GM12878 (cell line): ENCODE data around the gene RCVRN. TPM values are rescaled to one million over a fixed set of nuclear protein-coding genes. Genes with fewer than 3 reads are reported as not detected.

Source experiments
- ATAC-seq: fragments of 200-7000 bp; cut with Tn5 transposase; 3 replicates; pipeline ENCODE4 v1.9.1; 2020; ENCODE audit warnings: mild to moderate bottlenecking, moderate library complexity
- BruUV-seq: library from RNA; stranded (reverse); fragments of 400-500 nt; replicated peaks from 2 replicates; lab custom pipeline; 2021; lab: Mats Ljungman, UMichigan
- CTCF ChIA-PET: fragments of 300-600 bp; sonication (Branson Sonifier 250); formaldehyde crosslinking; extraction: SDS; loops from one replicate; lab custom pipeline; 2021; ENCODE audit warnings: inconsistent platforms; lab: Yijun Ruan, JAX
- POLR2A ChIA-PET: fragments of 350-600 bp; formaldehyde crosslinking; extraction: SDS; loops from one replicate; lab custom pipeline; 2021; ENCODE audit warnings: inconsistent platforms; lab: Charles Lee
- RAD21 ChIA-PET: fragments of 300-600 bp; sonication (Branson Sonifier 250); formaldehyde crosslinking; loops from one replicate; lab custom pipeline; 2023; ENCODE audit warnings: antibody characterized with exemption; ENCODE audit not compliant: unreplicated experiment; lab: Charles Lee
- SMC1A ChIA-PET: fragments of 300-600 bp; sonication (Branson Sonifier 250); formaldehyde crosslinking; loops from one replicate; lab custom pipeline; 2023; ENCODE audit not compliant: unreplicated experiment, uncharacterized antibody; lab: Charles Lee
- DNase-seq: peaks from one replicate; pipeline ENCODE4 v3.0.0-alpha.2; 2011; ENCODE audit warnings: low read depth, low spot score
- FAIRE-seq: peaks from 3 replicates; lab custom pipeline; 2011; peaks lifted over from hg19 to GRCh38; lab: Jason Lieb, UNC
- H2AFZ ChIP-seq: 2 replicates; pipeline ENCODE4 v1.6.0; 2011; ENCODE audit warnings: low read depth, low read length, control low read depth; ENCODE audit not compliant: control insufficient read depth
- H3K27ac ChIP-seq: 2 replicates; pipeline ENCODE4 v1.5.1; 2011; ENCODE audit warnings: control low read depth; ENCODE audit not compliant: control insufficient read depth, insufficient read depth
- H3K27me3 ChIP-seq, 2 experiments: replicated peaks in 1 of 2; 2 replicates each; pipeline versions ENCODE4 v1.6.0 to v1.6.1; 2011; ENCODE audit warnings: low read length in 1 of 2; ENCODE audit not compliant: control insufficient read depth in 2 of 2, insufficient read depth in 2 of 2
- H3K36me3 ChIP-seq, 2 experiments: 2 replicates each; pipeline ENCODE4 v1.5.1; 2011; ENCODE audit warnings: low read length in 1 of 2; ENCODE audit not compliant: control insufficient read depth in 2 of 2, insufficient read depth in 2 of 2
- H3K4me1 ChIP-seq: 2 replicates; pipeline ENCODE4 v1.6.1; 2011; ENCODE audit warnings: mild to moderate bottlenecking, low read length, moderate library complexity, mixed read lengths; ENCODE audit not compliant: control insufficient read depth, insufficient read depth
- H3K4me2 ChIP-seq: 2 replicates; pipeline ENCODE4 v1.6.0; 2011; ENCODE audit warnings: control low read depth; ENCODE audit not compliant: control insufficient read depth, insufficient read depth
- H3K4me3 ChIP-seq: fragments of 200-600 bp; sonication (generic); 2 replicates; pipeline ENCODE4 v1.5.1; 2016
- H3K79me2 ChIP-seq: 2 replicates; pipeline ENCODE4 v1.6.0; 2011; ENCODE audit warnings: low read length; ENCODE audit not compliant: control insufficient read depth, insufficient read depth
- H3K9ac ChIP-seq: 2 replicates; pipeline ENCODE4 v1.8.0; 2011; ENCODE audit warnings: low read length, control low read depth, mixed read lengths; ENCODE audit not compliant: control insufficient read depth, insufficient read depth
- H3K9me3 ChIP-seq: replicated peaks from 3 replicates; pipeline ENCODE4 v1.5.1; 2011; ENCODE audit warnings: mild to moderate bottlenecking, low read length; ENCODE audit not compliant: control insufficient read depth, insufficient read depth
- H4K20me1 ChIP-seq: 2 replicates; pipeline ENCODE4 v1.6.0; 2011; ENCODE audit not compliant: control insufficient read depth, insufficient read depth
- CHD2 ChIP-seq: IDR thresholded peaks from 2 replicates; pipeline ENCODE4 v1.6.1; 2011; ENCODE audit warnings: low read depth, low read length, improper control_type of control experiment, borderline replicate concordance
- EP300 ChIP-seq, 2 experiments: fragments of 150-350 bp in 1 of 2; IDR thresholded peaks; 2 replicates each; pipeline ENCODE4 v1.6.1; 2011 to 2012; ENCODE audit warnings: low read depth in 2 of 2, low read length in 2 of 2, borderline replicate concordance in 1 of 2, improper control_type of control experiment in 1 of 2, inconsistent platforms in 1 of 2; ENCODE audit not compliant: control insufficient read depth in 1 of 2
- KLF5 ChIP-seq: fragments of 450-650 bp; IDR thresholded peaks from 2 replicates; pipeline ENCODE4 v1.6.1; 2014; ENCODE audit warnings: mild to moderate bottlenecking; ENCODE audit not compliant: partially characterized antibody
- NRF1 ChIP-seq: conservative IDR thresholded peaks from 2 replicates; pipeline ENCODE4 v1.6.1; 2011; ENCODE audit warnings: mild to moderate bottlenecking, low read depth, low read length, improper control_type of control experiment
- POLR2A ChIP-seq: IDR thresholded peaks from 2 replicates; pipeline ENCODE4 v1.6.1; 2011; ENCODE audit warnings: low read depth, mild to moderate bottlenecking, low read length
- RAD51 ChIP-seq: fragments of 450-650 bp; IDR thresholded peaks from 2 replicates; pipeline ENCODE4 v1.6.1; 2016; ENCODE audit warnings: moderate library complexity, mild to moderate bottlenecking, inconsistent platforms
- RB1 ChIP-seq: fragments of 450-650 bp; formaldehyde crosslinking; IDR thresholded peaks from 2 replicates; pipeline ENCODE4 v1.6.1; 2017; ENCODE audit warnings: mild to moderate bottlenecking, borderline replicate concordance
- SREBF1 ChIP-seq: IDR thresholded peaks from 2 replicates; pipeline ENCODE4 v1.6.1; 2012; ENCODE audit warnings: mild to moderate bottlenecking, low read length
- TCF12 ChIP-seq: IDR thresholded peaks from 2 replicates; pipeline ENCODE4 v1.6.1; 2011; ENCODE audit warnings: low read depth, mild to moderate bottlenecking, low read length
- ZNF217 ChIP-seq: fragments of 450-650 bp; IDR thresholded peaks from 2 replicates; pipeline ENCODE4 v1.6.1; 2017; ENCODE audit warnings: antibody characterized with exemption, mild to moderate bottlenecking
- ZNF384 ChIP-seq: IDR thresholded peaks from 2 replicates; pipeline ENCODE4 v1.6.1; 2012; ENCODE audit warnings: low read depth, mild to moderate bottlenecking, low read length, improper control_type of control experiment, borderline replicate concordance
- ZSCAN29 ChIP-seq: fragments of 450-650 bp; IDR thresholded peaks from 2 replicates; pipeline ENCODE4 v1.6.1; 2017; ENCODE audit warnings: mild to moderate bottlenecking, moderate library complexity
- WGBS: methylation state at CpG from one replicate; pipeline ENCODE4 v1.1.6; 2016; ENCODE audit warnings: low lambda C conversion rate; ENCODE audit not compliant: insufficient replicate concordance, insufficient coverage; ENCODE audit errors: missing lambda C conversion rate; 5-methylcytosine and 5-hydroxymethylcytosine counted together
- in situ Hi-C: fragments of 300-500 bp; cut with MboI; formaldehyde crosslinking; loops from 9 replicates; pipeline ENCODE4 v1.14.3; 2018; ENCODE audit warnings: mixed read lengths
- intact Hi-C: fragments of 100-400 bp; cut with micrococcal nuclease; formaldehyde crosslinking; loops from one replicate; pipeline ENCODE4 v1.14.2; 2022; ENCODE audit not compliant: unreplicated experiment
- polyA plus RNA-seq, 11 experiments: library from polyadenylated mRNA; depleted of rRNA in 4 of 11; unstranded in 6 of 11; stranded (reverse) in 5 of 11; fragments of >200 nt; fragmentation: Nextera tagmentation in 4 of 11; fragmentation: Illumina TruSeq in 1 of 11; extraction: Ambion mirVana in 4 of 11; extraction: Trizol in 1 of 11; gene quantifications; 1 replicate in 1 of 11; 2 replicates in 10 of 11; pipeline versions ENCODE4 v1.2.1 to v1.2.3, GENCODE V29; 2011 to 2016; ENCODE audit warnings: inconsistent platforms in 2 of 11, missing spikeins in 2 of 11, low read depth in 1 of 11
- total RNA-seq, 4 experiments: library from RNA; depleted of rRNA in 3 of 4; stranded (reverse); fragments of >200 nt in 3 of 4; fragmentation: Illumina TruSeq in 1 of 4; extraction: Trizol in 1 of 4; gene quantifications; 2 replicates each; pipeline versions ENCODE4 v1.2.1 to v1.2.3, GENCODE V29; 2013 to 2021
- TF ChIP-seq, protein P1 (sequence below): fragments of 450-650 bp; conservative IDR thresholded peaks from 2 replicates; pipeline ENCODE4 v1.6.1; 2017; ENCODE audit warnings: mild to moderate bottlenecking, moderate library complexity

The RCVRN gene
- total and polyA plus RNA-seq, 10 of the 15 experiments (the other 5 are each of a cell fraction or from before 2014, with no cell fraction given): 0.07 to 0.23 (median 0.14) TPM; not detected in 6

DNA sequence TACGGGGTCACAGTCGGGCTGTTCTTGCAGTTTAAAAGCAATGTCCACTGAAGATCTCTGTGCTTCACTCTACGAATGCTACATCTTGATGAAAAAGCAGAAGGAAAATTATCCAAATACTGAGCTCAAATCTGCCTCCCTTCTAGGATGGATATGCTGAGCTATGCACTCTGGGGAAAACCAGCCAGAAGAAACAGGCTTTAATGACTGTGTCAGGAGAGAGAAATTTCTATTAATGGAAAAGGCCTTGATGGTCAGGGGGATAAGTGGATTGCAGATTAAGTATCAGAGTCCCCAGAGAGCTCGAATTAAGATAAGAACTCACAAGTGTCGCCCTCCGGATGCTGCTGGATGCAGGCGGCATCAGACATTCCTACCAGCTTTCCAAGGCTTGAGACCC, 39.6 kb upstream of the RCVRN start:
- ChIA-PET RAD21 (no interaction called here), SMC1A (no interaction called here), CTCF (interaction anchor here (1.6 kb wide), 1 partner anchor 20 kb away, joined by 3 read pairs; no protein-coding TSS in a partner anchor)
- ATAC-seq (no peak), DNase-seq (no peak)
- intact Hi-C loops (no loop called here), in situ Hi-C loops (no loop called here)
- no peaks in the 10 kb centered on the region for H3K9me3 ChIP-seq
- no peak overlapping the region for H3K9ac ChIP-seq
- no peaks in the 10 kb centered on the region for H3K4me1 ChIP-seq
- H3K27ac ChIP-seq: no peak overlapping the region
- no peaks in the 10 kb centered on the region for H4K20me1 ChIP-seq
- H3K36me3 ChIP-seq: no peaks in the 10 kb centered on the region; a peak in 1 of 4 replicates
- WGBS: 74% methylated on average over 7 of the region's 7 CpGs
- H3K79me2 ChIP-seq: no peaks in the 10 kb centered on the region
- BruUV-seq: no TSS peak
- no peak overlapping the region for H3K4me2 ChIP-seq
- H3K27me3 ChIP-seq: no peaks in the 10 kb centered on the region
- H2AFZ ChIP-seq: no peak overlapping the region
- TF ChIP-seq POLR2A: no peak
- TF ChIP-seq ZSCAN29: no peak
- TF ChIP-seq TCF12: no peak
- TF ChIP-seq ZNF384: no peak
- TF ChIP-seq EP300 (IDR thresholded peaks at IDR 0.05; ENCODE audit: borderline replicate concordance in 1 of 2, control insufficient read depth in 1 of 2, low read depth in 2 of 2, low read length in 2 of 2): no peak
- no peak for TF ChIP-seq SREBF1
- no peak for TF ChIP-seq RAD51
- TF ChIP-seq KLF5: no peak
- TF ChIP-seq, all 136 proteins: peak for 0
- POLR2A ChIA-PET: interaction anchor here (0.5 kb wide), 1 partner anchor 217 kb away, joined by 4 read pairs; no protein-coding TSS in a partner anchor
- H3K4me3 ChIP-seq: no peak overlapping the region
- no peak for FAIRE-seq

DNA sequence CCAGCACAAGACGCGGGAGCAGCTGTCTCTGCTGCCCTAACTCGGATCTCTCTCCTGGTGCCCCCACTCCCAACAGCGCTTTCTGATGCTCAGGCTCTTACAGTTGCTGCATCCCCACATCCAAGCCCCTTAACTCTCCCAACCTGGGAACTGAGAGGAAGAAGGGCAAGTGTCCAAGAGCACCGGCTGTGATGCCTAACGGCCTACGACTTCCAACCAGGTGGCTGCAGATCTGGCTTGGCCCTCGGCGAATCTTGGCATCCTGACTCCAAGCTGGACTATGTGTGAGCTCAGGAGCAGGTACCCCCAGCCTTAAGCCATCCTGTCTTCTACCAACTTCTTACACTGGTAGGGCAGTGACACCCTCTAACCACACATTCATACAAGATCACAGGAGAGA, 38.3 kb upstream of the RCVRN start:
- SMC1A ChIA-PET: no interaction called here
- no peak overlapping the region for H3K4me2 ChIP-seq
- RAD21 ChIA-PET: no interaction called here
- CTCF ChIA-PET: interaction anchor here (1.6 kb wide), 1 partner anchor 18 kb away, joined by 3 read pairs; no protein-coding TSS in a partner anchor
- no peaks in the 10 kb centered on the region for H3K4me1 ChIP-seq
- in situ Hi-C loops (no loop called here), intact Hi-C loops (no loop called here)
- no peaks in the 10 kb centered on the region; a peak in 1 of 4 replicates for H3K36me3 ChIP-seq
- WGBS: 86% methylated on average over 9 of the region's 9 CpGs
- H3K79me2 ChIP-seq: no peaks in the 10 kb centered on the region
- H3K27me3 ChIP-seq: no peaks in the 10 kb centered on the region
- no TSS peak for BruUV-seq
- POLR2A ChIA-PET: no interaction called here
- H3K27ac ChIP-seq: no peak overlapping the region
- ATAC-seq (no peak), DNase-seq (no peak), FAIRE-seq (no peak)
- H4K20me1 ChIP-seq: no peaks in the 10 kb centered on the region
- no peak overlapping the region for H2AFZ ChIP-seq
- H3K9ac ChIP-seq: no peak overlapping the region
- peaks cover 2% of the 10 kb centered on the region; the same call in 1 of the 3 replicates for H3K9me3 ChIP-seq
- H3K4me3 ChIP-seq: no peak overlapping the region
- TF ChIP-seq, protein P1, sequence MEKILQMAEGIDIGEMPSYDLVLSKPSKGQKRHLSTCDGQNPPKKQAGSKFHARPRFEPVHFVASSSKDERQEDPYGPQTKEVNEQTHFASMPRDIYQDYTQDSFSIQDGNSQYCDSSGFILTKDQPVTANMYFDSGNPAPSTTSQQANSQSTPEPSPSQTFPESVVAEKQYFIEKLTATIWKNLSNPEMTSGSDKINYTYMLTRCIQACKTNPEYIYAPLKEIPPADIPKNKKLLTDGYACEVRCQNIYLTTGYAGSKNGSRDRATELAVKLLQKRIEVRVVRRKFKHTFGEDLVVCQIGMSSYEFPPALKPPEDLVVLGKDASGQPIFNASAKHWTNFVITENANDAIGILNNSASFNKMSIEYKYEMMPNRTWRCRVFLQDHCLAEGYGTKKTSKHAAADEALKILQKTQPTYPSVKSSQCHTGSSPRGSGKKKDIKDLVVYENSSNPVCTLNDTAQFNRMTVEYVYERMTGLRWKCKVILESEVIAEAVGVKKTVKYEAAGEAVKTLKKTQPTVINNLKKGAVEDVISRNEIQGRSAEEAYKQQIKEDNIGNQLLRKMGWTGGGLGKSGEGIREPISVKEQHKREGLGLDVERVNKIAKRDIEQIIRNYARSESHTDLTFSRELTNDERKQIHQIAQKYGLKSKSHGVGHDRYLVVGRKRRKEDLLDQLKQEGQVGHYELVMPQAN: no peak
- TF ChIP-seq RB1 (no peak), NRF1 (no peak), CHD2 (no peak), ZNF217 (no peak), ZNF384 (no peak)
